Sigmoid colon (tissue), 7 donors: Measurements from ENCODE around the gene PES1. TPM values are rescaled to one million over a fixed set of nuclear protein-coding genes. Genes with fewer than 3 reads are reported as not detected.

Source experiments
- DNase-seq: peaks from one replicate; pipeline ENCODE4 v3.0.0-alpha.2; 2019
- H3K27ac ChIP-seq, 4 donors: fragments of 200-600 bp; sonication (generic); one replicate each; pipeline ENCODE4 v1.5.1; 2016 to 2019; ENCODE audit warnings: mild to moderate bottlenecking in 1 of 4
- H3K27me3 ChIP-seq, 3 donors: fragments of 200-600 bp; sonication (generic); one replicate each; pipeline ENCODE4 v1.5.1; 2019; ENCODE audit warnings: mild to moderate bottlenecking in 1 of 3
- H3K36me3 ChIP-seq, 4 donors: fragments of 200-600 bp; sonication (generic); one replicate each; pipeline ENCODE4 v1.5.1; 2016 to 2019
- H3K4me1 ChIP-seq, 4 donors: fragments of 200-600 bp; sonication (generic); one replicate each; pipeline ENCODE4 v1.5.1; 2017 to 2019
- H3K4me3 ChIP-seq, 4 donors: fragments of 200-600 bp; sonication (generic); one replicate each; pipeline ENCODE4 v1.5.1; 2017 to 2019; ENCODE audit warnings: mild to moderate bottlenecking in 2 of 4, moderate library complexity in 1 of 4
- H3K9me3 ChIP-seq, 4 donors: fragments of 200-600 bp in 3 of 4; sonication (generic) in 3 of 4; one replicate each; pipeline versions ENCODE4 v1.5.1 to v1.6.1; 2013 to 2019
- EP300 ChIP-seq, 4 donors: sonication (generic); formaldehyde crosslinking; IDR thresholded peaks; one replicate each; pipeline ENCODE4 v1.6.1; 2017; ENCODE audit warnings: antibody characterized with exemption in 4 of 4
- POLR2A ChIP-seq, 2 donors: fragments of 450-650 bp; IDR thresholded peaks; one replicate each; pipeline ENCODE4 v1.6.1; 2016; ENCODE audit warnings: antibody characterized with exemption in 2 of 2, mild to moderate bottlenecking in 2 of 2, moderate library complexity in 2 of 2
- POLR2AphosphoS5 ChIP-seq, 4 donors: sonication (generic); formaldehyde crosslinking; IDR thresholded peaks; one replicate each; pipeline ENCODE4 v1.6.1; 2017; ENCODE audit warnings: antibody characterized with exemption in 4 of 4
- WGBS, 2 donors: extraction: QIAGEN DNeasy Blood & Tissue Kit; methylation state at CpG; one replicate each; pipeline ENCODE4 v1.1.7; 2013; 5-methylcytosine and 5-hydroxymethylcytosine counted together
- intact Hi-C: fragments of 100-400 bp; cut with DNase I; formaldehyde crosslinking; loops from one replicate; pipeline ENCODE4 v1.15.1; 2023
- polyA plus RNA-seq, 3 donors: library from polyadenylated mRNA; stranded (reverse); fragments of 200-250 nt; gene quantifications; one replicate each; pipeline ENCODE4 v1.2.3, GENCODE V29; 2013
- total RNA-seq, 4 donors: library from RNA; depleted of rRNA; stranded (reverse); fragments of >200 nt; gene quantifications; one replicate each; pipeline ENCODE4 v1.1.0, GENCODE V29; 2016
- TF ChIP-seq, protein P1 (sequence below), 4 experiments: fragments of 450-650 bp in 3 of 4; fragments of 200-600 bp in 1 of 4; IDR thresholded peaks; one replicate each; pipeline ENCODE4 v1.5.1; 2016 to 2019; ENCODE audit warnings: antibody characterized with exemption in 4 of 4, mild to moderate bottlenecking in 3 of 4, moderate library complexity in 2 of 4
- donor health status: healthy with polysubstance abuse.
- donor health status: Bipolar disorder and iron deficiency.
- donor health status: healthy.

PES1 gene
- total and polyA plus RNA-seq, 7 donors = 25.0 to 64.8 (median 41.3) TPM

DNA sequence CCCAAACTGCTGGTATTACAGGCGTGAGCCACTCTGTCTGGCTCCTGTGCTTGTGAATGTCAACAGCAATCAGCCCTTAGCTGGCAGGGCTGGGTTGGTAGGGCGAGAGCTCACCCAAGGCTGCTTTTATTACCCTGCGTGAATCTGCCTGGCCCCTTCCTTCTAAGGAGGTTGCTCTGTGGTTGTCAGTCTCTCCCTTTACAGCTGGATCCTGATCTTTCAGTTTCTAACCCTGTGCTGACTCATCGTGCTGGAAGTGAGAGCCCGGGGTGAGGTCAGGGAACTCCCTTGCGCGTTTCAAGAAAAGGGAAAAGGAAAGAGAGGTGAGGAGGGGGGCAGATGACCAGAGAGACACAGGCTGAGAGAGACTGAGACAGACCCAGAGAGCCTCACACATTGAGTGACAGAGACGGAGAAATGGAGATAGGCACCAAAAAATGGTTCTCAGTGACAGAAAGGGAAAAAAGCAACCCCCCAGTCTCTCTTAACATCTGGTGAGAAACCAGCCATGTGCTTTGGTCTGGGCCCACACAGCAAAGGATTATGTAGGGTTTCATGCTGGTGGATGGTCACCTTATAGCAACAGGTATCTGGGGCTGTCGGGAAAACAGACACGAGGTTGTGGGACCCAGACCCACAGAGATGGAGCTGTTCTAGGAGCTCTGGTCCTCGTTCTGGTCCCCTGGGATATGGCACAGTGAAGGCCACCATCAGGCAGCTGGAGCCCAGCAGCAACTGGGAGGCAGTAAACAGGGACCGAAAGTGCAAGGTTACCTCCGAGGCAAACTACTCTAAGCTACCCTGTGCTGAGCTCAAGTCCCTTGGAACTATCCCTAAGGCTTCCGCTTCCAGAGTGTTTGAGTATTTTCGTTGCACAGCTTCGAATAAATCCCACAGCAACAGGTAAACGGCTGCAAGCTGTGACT is 17.8 kb upstream of the PES1 start:
- peak overlapping the region; percentile 63 to 88 (median 82) for H3K27ac ChIP-seq
- 45 to 49% methylated on average over 17 of the region's 17 CpGs for WGBS, 2 donors
- no peaks in the 10 kb centered on the region for H3K9me3 ChIP-seq
- peak; percentile 87 for DNase-seq
- peaks cover 0 to 34% (median 8%) of the 10 kb centered on the region in 4 donors for H3K36me3 ChIP-seq
- peaks cover 0 to 50% (median 41%) of the 10 kb centered on the region in 4 donors for H3K4me1 ChIP-seq
- TF ChIP-seq EP300 (IDR thresholded peaks at IDR 0.05) (no peak), POLR2AphosphoS5 (IDR thresholded peaks at IDR 0.05) (peak; percentile 34 to 78 (median 52)), POLR2A (IDR thresholded peaks at IDR 0.05) (peak in 1 of 2 donors; percentile 15)
- TF ChIP-seq, protein P1, sequence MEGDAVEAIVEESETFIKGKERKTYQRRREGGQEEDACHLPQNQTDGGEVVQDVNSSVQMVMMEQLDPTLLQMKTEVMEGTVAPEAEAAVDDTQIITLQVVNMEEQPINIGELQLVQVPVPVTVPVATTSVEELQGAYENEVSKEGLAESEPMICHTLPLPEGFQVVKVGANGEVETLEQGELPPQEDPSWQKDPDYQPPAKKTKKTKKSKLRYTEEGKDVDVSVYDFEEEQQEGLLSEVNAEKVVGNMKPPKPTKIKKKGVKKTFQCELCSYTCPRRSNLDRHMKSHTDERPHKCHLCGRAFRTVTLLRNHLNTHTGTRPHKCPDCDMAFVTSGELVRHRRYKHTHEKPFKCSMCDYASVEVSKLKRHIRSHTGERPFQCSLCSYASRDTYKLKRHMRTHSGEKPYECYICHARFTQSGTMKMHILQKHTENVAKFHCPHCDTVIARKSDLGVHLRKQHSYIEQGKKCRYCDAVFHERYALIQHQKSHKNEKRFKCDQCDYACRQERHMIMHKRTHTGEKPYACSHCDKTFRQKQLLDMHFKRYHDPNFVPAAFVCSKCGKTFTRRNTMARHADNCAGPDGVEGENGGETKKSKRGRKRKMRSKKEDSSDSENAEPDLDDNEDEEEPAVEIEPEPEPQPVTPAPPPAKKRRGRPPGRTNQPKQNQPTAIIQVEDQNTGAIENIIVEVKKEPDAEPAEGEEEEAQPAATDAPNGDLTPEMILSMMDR (IDR thresholded peaks at IDR 0.05) = no peak
- intact Hi-C loops = loop anchor here (10.0 kb wide), 1 partner anchor 185 kb away; the partner anchor contains the start of gene MTFP1
- H3K27me3 ChIP-seq = no peaks in the 10 kb centered on the region
- peak overlapping the region in 1 of 4 donors; percentile 67 for H3K4me3 ChIP-seq

DNA sequence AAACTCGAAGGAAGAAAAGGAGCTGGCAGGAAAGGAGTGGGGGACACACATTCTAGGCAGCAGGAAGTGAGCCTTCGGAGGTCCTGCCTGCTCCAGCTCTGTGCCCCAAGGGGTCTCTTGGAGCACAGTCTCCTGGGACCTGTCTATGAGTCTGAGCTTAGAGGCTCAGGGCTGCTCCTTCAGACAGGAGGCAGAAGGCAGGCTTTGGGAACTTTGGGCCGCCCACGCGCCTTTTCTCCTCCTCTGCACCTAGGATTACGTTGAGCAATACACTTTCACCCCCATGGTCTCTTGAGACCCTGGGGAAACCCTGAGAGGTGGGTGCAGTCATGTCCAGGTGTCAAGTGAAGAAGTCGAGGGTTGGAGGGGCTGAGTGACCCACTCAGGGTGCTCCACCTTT is 16.2 kb upstream of the PES1 start:
- Histone ChIP-seq H3K4me1 (peaks cover 0 to 50% (median 41%) of the 10 kb centered on the region in 4 donors), H3K36me3 (peaks cover 0 to 19% (median 3%) of the 10 kb centered on the region in 4 donors), H3K27ac (peak overlapping the region; percentile 63 to 88 (median 82)), H3K27me3 (no peaks in the 10 kb centered on the region), H3K4me3 (peak overlapping the region in 2 of 4 donors; percentile 52 to 67), H3K9me3 (no peaks in the 10 kb centered on the region)
- TF ChIP-seq POLR2AphosphoS5 (IDR thresholded peaks at IDR 0.05) (no peak), EP300 (IDR thresholded peaks at IDR 0.05) (no peak), POLR2A (IDR thresholded peaks at IDR 0.05) (no peak)
- TF ChIP-seq, protein P1 (IDR thresholded peaks at IDR 0.05) = no peak
- intact Hi-C loops = loop anchor here (2.0 to 10.0 kb wide), 2 partner anchors 27 to 183 kb away; partner anchors contain the start of genes MTFP1 and SLC35E4
- no peak for DNase-seq
- WGBS, 2 donors = 72 to 84% methylated on average over 7 of the region's 7 CpGs

DNA sequence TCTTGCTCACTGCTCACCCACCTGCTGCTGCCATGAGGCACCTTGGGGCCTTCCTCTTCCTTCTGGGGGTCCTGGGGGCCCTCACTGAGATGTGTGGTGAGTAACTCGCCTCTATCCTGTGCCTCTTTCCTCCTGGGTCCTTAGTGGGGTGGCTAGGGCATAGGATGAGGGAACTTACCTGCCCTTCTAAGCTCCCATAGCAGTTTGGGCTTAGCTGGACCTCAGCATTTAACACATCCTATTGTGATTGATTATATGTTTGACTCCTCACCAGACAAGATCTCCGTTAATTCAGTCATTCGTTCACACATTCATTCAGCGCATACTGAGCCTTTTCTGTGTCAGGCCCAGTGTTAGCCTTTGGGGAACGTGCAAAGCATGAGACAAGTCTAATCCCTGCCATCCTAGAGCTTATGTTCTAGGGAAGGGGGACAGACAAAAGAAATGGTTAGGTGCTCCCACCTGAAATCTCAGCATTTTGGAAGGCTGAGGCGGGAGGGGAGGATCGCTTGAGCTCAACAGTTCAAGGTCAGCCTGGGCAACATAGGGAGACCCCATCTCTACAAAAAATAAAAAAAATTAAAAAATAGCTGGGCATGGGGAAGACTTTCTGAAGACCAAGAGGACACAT is 15.7 kb upstream of the PES1 start:
- no peak for TF ChIP-seq EP300 (IDR thresholded peaks at IDR 0.05)
- no peak for TF ChIP-seq POLR2AphosphoS5 (IDR thresholded peaks at IDR 0.05)
- TF ChIP-seq, protein P1 (IDR thresholded peaks at IDR 0.05) = no peak
- no peak for TF ChIP-seq POLR2A (IDR thresholded peaks at IDR 0.05)
- intact Hi-C loops = loop anchor here (2.0 to 10.0 kb wide), 2 partner anchors 27 to 183 kb away; partner anchors contain the start of genes MTFP1 and SLC35E4
- Histone ChIP-seq H3K27ac (peak overlapping the region; percentile 63 to 88 (median 82)), H3K4me3 (peak overlapping the region; percentile 44 to 67 (median 58)), H3K27me3 (no peaks in the 10 kb centered on the region), H3K36me3 (peaks cover 0 to 14% (median 3%) of the 10 kb centered on the region in 4 donors), H3K9me3 (no peaks in the 10 kb centered on the region), H3K4me1 (peaks cover 0 to 50% (median 41%) of the 10 kb centered on the region in 4 donors)
- 77 to 81% methylated on average over 7 of the region's 7 CpGs for WGBS, 2 donors
- DNase-seq = no peak

DNA sequence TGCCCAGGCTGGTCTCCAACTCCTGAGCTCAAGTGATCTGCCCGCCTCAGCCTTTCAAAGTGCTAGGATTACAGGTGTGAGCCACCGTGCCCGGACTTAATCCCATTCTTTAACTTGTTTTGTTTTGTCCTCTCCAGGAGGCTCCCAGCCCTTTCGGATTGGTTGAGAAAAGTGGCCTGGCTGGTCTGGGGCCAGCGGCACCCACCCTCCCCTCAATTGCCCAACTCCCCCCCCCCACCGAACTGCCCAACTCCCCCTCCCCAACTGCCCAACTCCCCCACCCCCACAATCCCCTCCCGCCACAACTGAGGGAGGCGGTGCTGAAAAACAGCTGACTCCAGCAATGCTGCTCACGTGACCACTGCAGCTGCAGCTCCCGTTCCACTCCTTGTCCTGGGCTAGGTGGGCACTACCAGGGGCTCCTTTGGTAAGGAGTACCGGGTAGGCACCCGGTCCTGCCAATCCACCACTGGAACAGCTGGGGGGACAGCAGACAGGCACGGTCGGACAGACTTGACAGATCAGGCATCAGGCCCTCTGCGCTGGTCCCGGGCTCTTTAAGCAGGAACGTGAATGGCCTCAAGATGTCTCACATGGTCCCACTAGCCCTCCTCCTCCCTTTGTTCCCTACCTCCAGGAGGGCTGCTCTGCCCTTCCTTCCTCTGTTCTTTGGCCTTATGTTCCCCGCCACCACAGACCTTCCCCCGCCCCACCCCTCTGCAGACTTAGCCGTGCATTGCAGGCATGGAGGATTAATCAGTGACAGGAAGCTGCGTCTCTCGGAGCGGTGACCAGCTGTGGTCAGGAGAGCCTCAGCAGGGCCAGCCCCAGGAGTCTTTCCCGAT is 15.0 kb upstream of the PES1 start, which contains the start of gene TCN2:
Gene TCN2, plus strand, starts transcription at position 720 of the 845 bp plus-strand sequence. CDS start 158 bp downstream, outside the sequence.
- Histone ChIP-seq H3K27me3 (no peaks in the 10 kb centered on the region), H3K4me3 (peak within 1 kb of the TSS; percentile 44 to 67 (median 58)), H3K36me3 (peaks cover 0 to 11% (median 3%) of the 10 kb centered on the region in 4 donors), H3K27ac (peak within 1 kb of the TSS; percentile 63 to 88 (median 82)), H3K4me1 (peaks cover 0 to 50% (median 41%) of the 10 kb centered on the region in 4 donors), H3K9me3 (no peaks in the 10 kb centered on the region)
- DNase-seq = peak; percentile 88
- intact Hi-C loops = loop anchor here (2.0 to 10.0 kb wide), 2 partner anchors 28 to 182 kb away; partner anchors contain the start of genes MTFP1 and SLC35E4
- TF ChIP-seq EP300 (IDR thresholded peaks at IDR 0.05) (no peak), POLR2A (IDR thresholded peaks at IDR 0.05) (peak in 1 of 2 donors; percentile 37), POLR2AphosphoS5 (IDR thresholded peaks at IDR 0.05) (peak in 3 of 4 donors; percentile 28 to 59 (median 49))
- TF ChIP-seq, protein P1 (IDR thresholded peaks at IDR 0.05) = no peak
- WGBS, 2 donors = 1 to 2% methylated on average over 24 of the region's 24 CpGs
